ENCODE data around the gene PHYKPL.
A peak's percentile ranks its signal among the peaks of the same experiment; 100 is the strongest.

DNA sequence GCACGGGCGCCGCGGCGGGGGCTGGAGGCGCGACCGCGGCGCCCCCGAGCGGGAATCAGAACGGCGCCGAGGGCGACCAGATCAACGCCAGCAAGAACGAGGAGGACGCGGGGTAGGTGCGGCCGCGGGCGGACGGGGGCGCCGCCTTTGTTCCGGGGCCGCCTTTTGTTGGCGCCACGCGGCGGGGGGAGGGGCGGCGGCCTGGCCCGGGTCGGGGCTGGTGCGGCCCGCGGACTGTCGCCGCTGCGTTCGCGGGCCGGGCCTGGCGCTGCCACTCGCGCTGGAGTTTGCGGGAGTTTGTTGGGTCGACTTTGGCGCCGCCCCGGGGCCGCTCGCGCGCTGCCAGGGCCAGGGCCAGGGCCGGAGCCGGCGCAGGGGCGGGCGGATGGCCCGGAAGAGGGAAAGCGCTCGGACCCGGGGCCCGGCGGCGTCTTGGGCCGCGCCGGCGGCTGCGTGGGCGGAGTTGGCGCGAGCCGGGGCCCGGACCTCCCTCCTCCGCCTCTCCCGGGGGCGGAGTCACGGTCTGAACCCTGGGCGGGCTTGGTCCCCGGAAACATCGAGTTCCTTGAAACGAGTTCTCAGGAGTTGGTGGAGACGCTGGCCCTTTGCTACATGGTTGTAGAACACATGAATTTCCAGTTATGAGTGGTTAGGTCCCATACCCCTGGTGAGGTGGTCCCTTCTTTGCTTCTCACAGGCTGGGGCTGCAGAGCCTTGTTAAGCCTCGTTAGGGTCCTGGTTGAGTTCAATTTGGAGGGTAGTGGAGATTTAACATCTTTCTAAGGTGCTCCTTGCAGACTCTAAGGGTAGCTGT is 27.5 kb downstream of the PHYKPL start:
- no peak for TF ChIP-seq EZH2 (IDR thresholded peaks at IDR 0.05)
- TF ChIP-seq POLR2AphosphoS5 (IDR thresholded peaks at IDR 0.05; ENCODE audit: borderline replicate concordance, low read depth, low read length): peak; percentile 52; the same call in 1 of the 2 replicates

Measured in SK-N-MC (cell line).